Hepatocyte (in vitro differentiated cells): ENCODE results near the gene SCGB2A2. TPM values are rescaled to one million over a fixed set of nuclear protein-coding genes. Genes with fewer than 3 reads are reported as not detected.

Experiments
- DNase-seq: peaks from one replicate; pipeline ENCODE4 v3.0.0-alpha.2; 2016; ENCODE audit warnings: low spot score
- H2AFZ ChIP-seq: fragments of 200-600 bp; sonication (generic); 2 replicates; pipeline ENCODE4 v1.6.0; 2016; ENCODE audit warnings: antibody characterized with exemption, mild to moderate bottlenecking
- H3K27ac ChIP-seq: fragments of 200-600 bp; sonication (generic); 2 replicates; pipeline ENCODE4 v1.5.1; 2016; ENCODE audit warnings: mild to moderate bottlenecking
- H3K27me3 ChIP-seq: fragments of 200-600 bp; sonication (generic); 2 replicates; pipeline ENCODE4 v1.6.1; 2016
- H3K36me3 ChIP-seq: fragments of 200-600 bp; sonication (generic); replicated peaks from 2 replicates; pipeline ENCODE4 v1.5.1; 2016; ENCODE audit warnings: low read depth; ENCODE audit not compliant: insufficient read depth
- H3K4me1 ChIP-seq: fragments of 200-600 bp; sonication (generic); 2 replicates; pipeline ENCODE4 v1.5.1; 2016; ENCODE audit warnings: mild to moderate bottlenecking, moderate library complexity; ENCODE audit not compliant: insufficient read depth
- H3K4me2 ChIP-seq: fragments of 200-600 bp; sonication (generic); 2 replicates; pipeline ENCODE4 v1.6.0; 2016
- H3K4me3 ChIP-seq: fragments of 200-600 bp; sonication (generic); 2 replicates; pipeline ENCODE4 v1.5.1; 2016; ENCODE audit warnings: mild to moderate bottlenecking
- H3K79me2 ChIP-seq: fragments of 200-600 bp; sonication (generic); 2 replicates; pipeline ENCODE4 v1.6.0; 2017; ENCODE audit warnings: mild to moderate bottlenecking
- H3K9me2 ChIP-seq: fragments of 200-600 bp; sonication (generic); replicated peaks from 2 replicates; pipeline ENCODE4 v1.6.0; 2017; ENCODE audit warnings: mild to moderate bottlenecking; ENCODE audit not compliant: insufficient read depth
- H3K9me3 ChIP-seq: fragments of 200-600 bp; sonication (generic); 2 replicates; pipeline ENCODE4 v1.5.1; 2016; ENCODE audit warnings: low read depth, mild to moderate bottlenecking
- H4K20me1 ChIP-seq: fragments of 200-600 bp; sonication (generic); 2 replicates; pipeline ENCODE4 v1.6.0; 2016; ENCODE audit warnings: mild to moderate bottlenecking; ENCODE audit not compliant: insufficient read depth, poor library complexity, severe bottlenecking
- EZH2 ChIP-seq: fragments of 200-600 bp; sonication (generic); IDR thresholded peaks from 2 replicates; pipeline ENCODE4 v1.6.1; 2016; ENCODE audit warnings: antibody characterized with exemption, mild to moderate bottlenecking, borderline replicate concordance
- EZH2phosphoT487 ChIP-seq: fragments of 200-600 bp; sonication (generic); IDR thresholded peaks from one replicate; pipeline ENCODE4 v1.6.1; 2018; ENCODE audit warnings: antibody characterized with exemption, mild to moderate bottlenecking, low read depth, moderate library complexity; ENCODE audit not compliant: unreplicated experiment, severe bottlenecking
- WGBS: methylation state at CpG from one replicate; pipeline ENCODE4 v1.1.6; 2016; ENCODE audit warnings: low lambda C conversion rate; ENCODE audit errors: missing lambda C conversion rate; 5-methylcytosine and 5-hydroxymethylcytosine counted together
- polyA plus RNA-seq: library from polyadenylated mRNA; unstranded; fragments of >200 nt; fragmentation: Nextera tagmentation; extraction: Ambion mirVana; gene quantifications from 2 replicates; pipeline ENCODE4 v1.2.1, GENCODE V29; 2016
- total RNA-seq: library from RNA; depleted of rRNA; stranded (reverse); fragments of >200 nt; gene quantifications from 2 replicates; pipeline ENCODE4 v1.2.3, GENCODE V29; 2014
- TF ChIP-seq, protein P1 (sequence below): fragments of 200-600 bp; sonication (generic); IDR thresholded peaks from 2 replicates; pipeline ENCODE4 v1.5.1; 2016; ENCODE audit warnings: antibody characterized with exemption, mild to moderate bottlenecking; ENCODE audit not compliant: poor library complexity

Gene SCGB2A2
- total and polyA plus RNA-seq, 2 experiments from 2014 or later: not detected

DNA sequence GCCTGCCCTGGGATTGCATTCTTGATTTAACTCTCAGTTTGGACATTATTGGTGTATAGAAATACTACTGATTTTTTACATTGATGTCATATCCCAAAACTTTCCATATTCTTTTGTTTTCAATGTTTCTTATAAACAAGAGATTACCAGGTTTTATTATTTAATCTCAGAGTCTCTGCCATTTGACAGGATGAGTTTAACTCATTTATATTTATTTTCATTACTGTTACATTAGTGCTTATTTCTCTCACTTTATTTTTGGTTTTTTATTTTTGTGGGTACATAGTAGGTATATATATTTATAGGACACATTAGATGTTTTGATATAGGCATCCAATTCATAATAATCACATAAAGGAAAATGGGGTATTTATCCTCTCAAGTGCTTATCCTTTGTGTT, 38.0 kb downstream of the SCGB2A2 start:
- no peak overlapping the region for H3K4me2 ChIP-seq
- DNase-seq: no peak
- H3K27me3 ChIP-seq: peaks cover 9% of the 10 kb centered on the region
- no peak overlapping the region for H3K27ac ChIP-seq
- no peak overlapping the region for H3K4me3 ChIP-seq
- no peak overlapping the region for H2AFZ ChIP-seq
- no peaks in the 10 kb centered on the region for H3K9me2 ChIP-seq
- no peaks in the 10 kb centered on the region for H3K79me2 ChIP-seq
- H4K20me1 ChIP-seq: no peaks in the 10 kb centered on the region
- no peaks in the 10 kb centered on the region for H3K4me1 ChIP-seq
- TF ChIP-seq EZH2 (no peak), EZH2phosphoT487 (no peak)
- TF ChIP-seq, protein P1, sequence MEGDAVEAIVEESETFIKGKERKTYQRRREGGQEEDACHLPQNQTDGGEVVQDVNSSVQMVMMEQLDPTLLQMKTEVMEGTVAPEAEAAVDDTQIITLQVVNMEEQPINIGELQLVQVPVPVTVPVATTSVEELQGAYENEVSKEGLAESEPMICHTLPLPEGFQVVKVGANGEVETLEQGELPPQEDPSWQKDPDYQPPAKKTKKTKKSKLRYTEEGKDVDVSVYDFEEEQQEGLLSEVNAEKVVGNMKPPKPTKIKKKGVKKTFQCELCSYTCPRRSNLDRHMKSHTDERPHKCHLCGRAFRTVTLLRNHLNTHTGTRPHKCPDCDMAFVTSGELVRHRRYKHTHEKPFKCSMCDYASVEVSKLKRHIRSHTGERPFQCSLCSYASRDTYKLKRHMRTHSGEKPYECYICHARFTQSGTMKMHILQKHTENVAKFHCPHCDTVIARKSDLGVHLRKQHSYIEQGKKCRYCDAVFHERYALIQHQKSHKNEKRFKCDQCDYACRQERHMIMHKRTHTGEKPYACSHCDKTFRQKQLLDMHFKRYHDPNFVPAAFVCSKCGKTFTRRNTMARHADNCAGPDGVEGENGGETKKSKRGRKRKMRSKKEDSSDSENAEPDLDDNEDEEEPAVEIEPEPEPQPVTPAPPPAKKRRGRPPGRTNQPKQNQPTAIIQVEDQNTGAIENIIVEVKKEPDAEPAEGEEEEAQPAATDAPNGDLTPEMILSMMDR: no peak
- H3K9me3 ChIP-seq: peaks cover 4% of the 10 kb centered on the region
- no peaks in the 10 kb centered on the region for H3K36me3 ChIP-seq

DNA sequence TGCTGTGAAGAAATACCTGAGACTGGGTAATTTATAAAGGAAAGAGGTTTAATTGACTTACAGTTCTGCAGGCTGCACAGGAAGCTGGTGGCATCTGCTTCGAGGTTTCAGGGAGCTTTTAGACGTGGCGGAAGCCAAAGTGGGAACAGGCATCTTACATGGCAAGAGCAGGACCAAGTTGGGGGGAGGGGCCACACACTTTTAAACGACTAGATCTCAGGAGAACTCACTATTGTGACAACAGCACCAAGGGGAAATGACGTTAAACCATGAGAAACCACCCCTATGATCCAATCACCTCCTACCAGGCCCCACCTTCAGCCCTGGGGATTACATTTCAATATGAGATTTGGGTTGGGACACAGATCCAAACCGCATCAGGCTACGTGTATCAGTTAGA, 40.0 kb downstream of the SCGB2A2 start:
- H3K36me3 ChIP-seq: no peaks in the 10 kb centered on the region
- H4K20me1 ChIP-seq: no peaks in the 10 kb centered on the region
- no peak overlapping the region for H2AFZ ChIP-seq
- no peak overlapping the region for H3K4me3 ChIP-seq
- no peak overlapping the region for H3K4me2 ChIP-seq
- no peak for DNase-seq
- no peaks in the 10 kb centered on the region for H3K9me2 ChIP-seq
- no peaks in the 10 kb centered on the region for H3K4me1 ChIP-seq
- no peak overlapping the region for H3K27ac ChIP-seq
- WGBS: 65% methylated on average over 7 of the region's 7 CpGs
- no peaks in the 10 kb centered on the region for H3K79me2 ChIP-seq
- H3K27me3 ChIP-seq: peaks cover 16% of the 10 kb centered on the region
- peaks cover 4% of the 10 kb centered on the region for H3K9me3 ChIP-seq
- TF ChIP-seq EZH2: no peak
- no peak for TF ChIP-seq EZH2phosphoT487
- TF ChIP-seq, protein P1: no peak

DNA sequence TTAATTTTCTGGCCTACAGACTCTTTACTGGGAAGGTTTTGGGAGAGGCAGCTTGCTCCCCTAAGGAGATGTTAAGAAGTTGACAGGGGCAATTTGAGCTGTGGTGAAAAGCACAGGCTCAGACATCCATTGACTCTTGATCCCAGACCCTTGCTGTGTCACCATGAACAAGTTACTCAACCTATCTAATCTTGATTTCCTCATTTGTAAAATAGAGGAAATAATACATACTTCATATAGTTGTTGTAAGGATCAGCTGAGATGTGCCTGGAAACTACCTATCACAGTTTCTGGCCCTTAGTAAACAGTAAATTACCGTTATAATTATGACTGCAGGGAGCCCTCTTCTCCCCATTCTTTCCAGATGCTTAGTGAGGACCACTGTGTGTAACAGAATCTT, 45.5 kb downstream of the SCGB2A2 start:
- Histone ChIP-seq H3K4me3 (no peak overlapping the region), H3K36me3 (no peaks in the 10 kb centered on the region), H3K79me2 (no peaks in the 10 kb centered on the region), H3K27me3 (peaks cover 7% of the 10 kb centered on the region), H3K4me2 (no peak overlapping the region), H3K27ac (no peak overlapping the region), H3K4me1 (no peaks in the 10 kb centered on the region), H4K20me1 (no peaks in the 10 kb centered on the region), H2AFZ (no peak overlapping the region), H3K9me2 (no peaks in the 10 kb centered on the region), H3K9me3 (no peaks in the 10 kb centered on the region)
- TF ChIP-seq EZH2 (no peak), EZH2phosphoT487 (no peak)
- TF ChIP-seq, protein P1: no peak
- 81% methylated on average over 1 of the region's 1 CpG for WGBS
- DNase-seq: no peak

DNA sequence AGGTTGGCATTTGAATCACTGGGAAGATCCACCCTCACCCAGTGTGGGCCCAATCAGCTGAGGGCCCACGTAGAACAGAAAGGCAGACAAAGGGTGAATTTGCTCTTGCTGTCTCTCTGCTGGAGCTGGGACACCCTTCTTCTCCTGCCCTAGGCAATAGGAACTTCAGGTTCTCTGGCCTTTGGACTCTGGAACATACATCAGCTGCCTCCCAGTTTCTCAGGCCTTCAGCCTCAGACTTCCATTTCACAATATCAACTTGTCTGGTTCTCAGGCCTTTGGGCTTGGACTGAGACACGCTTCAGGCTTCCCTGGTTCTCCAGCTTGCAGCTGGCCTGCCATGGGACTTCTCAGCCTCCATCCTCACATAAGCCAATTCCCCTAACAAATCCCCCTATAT, 52.6 kb downstream of the SCGB2A2 start:
- Histone ChIP-seq H3K4me3 (no peak overlapping the region), H3K9me3 (no peaks in the 10 kb centered on the region), H4K20me1 (no peaks in the 10 kb centered on the region), H2AFZ (no peak overlapping the region), H3K27me3 (no peaks in the 10 kb centered on the region), H3K36me3 (no peaks in the 10 kb centered on the region), H3K27ac (peak overlapping the region; percentile 41), H3K4me1 (peaks cover 6% of the 10 kb centered on the region), H3K4me2 (no peak overlapping the region), H3K79me2 (no peaks in the 10 kb centered on the region), H3K9me2 (no peaks in the 10 kb centered on the region)
- TF ChIP-seq EZH2 (no peak), EZH2phosphoT487 (no peak)
- TF ChIP-seq, protein P1: no peak
- peak; percentile 45 for DNase-seq
- WGBS: 78% methylated on average over 2 of the region's 2 CpGs
